SH-SY5Y (cell line): ENCODE data around the gene VWA3A.

ENCODE experiments used
- GATA2 ChIP-seq: IDR thresholded peaks from 2 replicates; pipeline ENCODE4 v1.6.1; 2011; ENCODE audit warnings: mild to moderate bottlenecking, low read depth, low read length
- GATA3 ChIP-seq: IDR thresholded peaks from 2 replicates; pipeline ENCODE4 v1.6.1; 2011; ENCODE audit warnings: low read depth, mild to moderate bottlenecking, low read length, moderate library complexity

- no peak for TF ChIP-seq GATA2
- TF ChIP-seq GATA3, result no peak
These were observed 97.9 kb downstream of the VWA3A start for GRCh38 chr16:22190081-22190775.
